CD4-positive, alpha-beta memory T cell (primary cell): ENCODE data around the gene TFCP2L1. TPM values are rescaled to one million over a fixed set of nuclear protein-coding genes. Genes with fewer than 3 reads are reported as not detected.

Source experiments
- CTCF ChIA-PET: fragments of 350-600 bp; sonication (Branson Sonifier 250); formaldehyde crosslinking; loops from one replicate; lab custom pipeline; 2021; ENCODE audit warnings: inconsistent platforms; ENCODE audit not compliant: partially characterized antibody; lab: Charles Lee
- POLR2A ChIA-PET: fragments of 350-600 bp; sonication (Branson Sonifier 250); formaldehyde crosslinking; loops from one replicate; lab custom pipeline; 2021; ENCODE audit not compliant: partially characterized antibody; lab: Charles Lee
- DNase-seq, 5 donors: peaks; one replicate each; pipeline versions ENCODE4 v3.0.0 to v3.0.0-alpha.2; 2020 to 2022; ENCODE audit warnings: mixed read lengths in 1 of 5
- H3K27ac ChIP-seq: one replicate; pipeline ENCODE4 v1.7.0; 2013; ENCODE audit warnings: low read depth, low read length
- H3K27me3 ChIP-seq: 2 replicates; pipeline ENCODE4 v1.7.0; 2013; ENCODE audit warnings: mild to moderate bottlenecking, low read length, moderate library complexity; ENCODE audit not compliant: insufficient read depth
- H3K36me3 ChIP-seq: 2 replicates; pipeline ENCODE4 v1.7.0; 2013; ENCODE audit warnings: mild to moderate bottlenecking, low read length, moderate library complexity; ENCODE audit not compliant: insufficient read depth
- H3K4me1 ChIP-seq: 2 replicates; pipeline ENCODE4 v1.7.0; 2013; ENCODE audit warnings: mild to moderate bottlenecking, low read length, moderate library complexity; ENCODE audit not compliant: insufficient read depth
- H3K4me3 ChIP-seq, 2 donors: one replicate each; pipeline ENCODE4 v1.7.0; 2013; ENCODE audit warnings: low read length in 2 of 2, mild to moderate bottlenecking in 1 of 2
- H3K9me3 ChIP-seq, 2 donors: one replicate each; pipeline ENCODE4 v1.7.0; 2013; ENCODE audit warnings: low read length in 2 of 2, control low read depth in 1 of 2; ENCODE audit not compliant: control insufficient read depth in 1 of 2
- H3K27ac Mint-ChIP-seq, 7 donors: one replicate each; pipeline ENCODE4 v1.8.0; 2020 to 2021; ENCODE audit warnings: mixed read lengths in 7 of 7, mild to moderate bottlenecking in 6 of 7, inconsistent platforms in 3 of 7, moderate library complexity in 3 of 7
- H3K27me3 Mint-ChIP-seq, 2 donors: one replicate each; pipeline ENCODE4 v1.8.0; 2020 to 2021; ENCODE audit warnings: mixed read lengths in 2 of 2
- H3K36me3 Mint-ChIP-seq, 2 donors: one replicate each; pipeline ENCODE4 v1.8.0; 2020 to 2021; ENCODE audit warnings: mixed read lengths in 2 of 2, inconsistent platforms in 1 of 2, mild to moderate bottlenecking in 1 of 2
- H3K4me1 Mint-ChIP-seq, 4 donors: one replicate each; pipeline ENCODE4 v1.8.0; 2020 to 2021; ENCODE audit warnings: mixed read lengths in 4 of 4, mild to moderate bottlenecking in 1 of 4
- H3K4me3 Mint-ChIP-seq, 8 donors: one replicate each; pipeline ENCODE4 v1.8.0; 2020 to 2021; ENCODE audit warnings: mixed read lengths in 8 of 8, mild to moderate bottlenecking in 7 of 8, moderate library complexity in 6 of 8, inconsistent platforms in 3 of 8
- H3K9me3 Mint-ChIP-seq, 8 donors: one replicate each; pipeline ENCODE4 v1.8.0; 2020 to 2021; ENCODE audit warnings: mixed read lengths in 8 of 8, mild to moderate bottlenecking in 5 of 8, inconsistent platforms in 3 of 8, moderate library complexity in 1 of 8
- intact Hi-C: fragments of 100-400 bp; cut with micrococcal nuclease; formaldehyde crosslinking; loops from one replicate; pipeline ENCODE4 v1.15.1; 2023
- polyA plus RNA-seq, 2 donors: library from polyadenylated mRNA; unstranded; fragments of 300-500 nt; fragmentation: Illumina TruSeq; gene quantifications; one replicate each; pipeline ENCODE4 v1.2.3, GENCODE V29; 2021
- total RNA-seq, 2 experiments: library from RNA; stranded (reverse); gene quantifications; one replicate each; pipeline ENCODE4 v1.2.3, GENCODE V29; 2021

Gene TFCP2L1
- total and polyA plus RNA-seq, 4 experiments from 2014 or later, result 0.06 TPM; not detected in 3

DNA sequence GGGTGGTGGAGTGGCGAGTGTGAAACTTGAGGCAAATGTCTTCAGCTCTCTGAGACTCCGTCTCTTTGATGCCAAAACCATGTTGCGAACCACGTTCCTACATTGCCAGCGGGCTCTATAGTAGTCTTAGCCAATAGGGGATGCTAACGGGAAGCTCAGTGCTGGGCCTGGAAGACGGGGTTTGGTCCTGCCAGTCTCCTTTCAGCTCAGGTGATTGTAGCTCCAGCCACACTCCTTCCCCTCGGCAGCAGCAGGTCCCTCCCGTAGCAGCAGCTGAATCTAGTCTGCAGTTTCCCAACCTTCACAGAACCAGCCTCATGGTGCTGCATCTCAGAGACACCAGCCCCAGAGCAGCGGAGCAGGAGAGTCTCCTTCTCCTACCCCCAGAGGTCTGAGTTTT lies 109.7 kb downstream of the TFCP2L1 start:
- ChIA-PET POLR2A (no interaction called here), CTCF (no interaction called here)
- Histone ChIP-seq H3K27ac (no peak overlapping the region), H3K27me3 (no peaks in the 10 kb centered on the region), H3K4me3 (no peak overlapping the region), H3K9me3 (no peaks in the 10 kb centered on the region), H3K4me1 (no peaks in the 10 kb centered on the region), H3K36me3 (no peaks in the 10 kb centered on the region)
- intact Hi-C loops, result no loop called here
- DNase-seq, result no peak
- peaks cover 2 to 22% (median 12%) of the 10 kb centered on the region in 8 donors for H3K9me3 Mint-ChIP-seq
- H3K27ac Mint-ChIP-seq, result no peak overlapping the region
- H3K27me3 Mint-ChIP-seq, result peaks cover 17 to 19% of the 10 kb centered on the region in 2 donors
- no peaks in the 10 kb centered on the region for H3K4me1 Mint-ChIP-seq
- H3K36me3 Mint-ChIP-seq, result peaks cover 0 to 6% of the 10 kb centered on the region in 2 donors
- no peak overlapping the region for H3K4me3 Mint-ChIP-seq

DNA sequence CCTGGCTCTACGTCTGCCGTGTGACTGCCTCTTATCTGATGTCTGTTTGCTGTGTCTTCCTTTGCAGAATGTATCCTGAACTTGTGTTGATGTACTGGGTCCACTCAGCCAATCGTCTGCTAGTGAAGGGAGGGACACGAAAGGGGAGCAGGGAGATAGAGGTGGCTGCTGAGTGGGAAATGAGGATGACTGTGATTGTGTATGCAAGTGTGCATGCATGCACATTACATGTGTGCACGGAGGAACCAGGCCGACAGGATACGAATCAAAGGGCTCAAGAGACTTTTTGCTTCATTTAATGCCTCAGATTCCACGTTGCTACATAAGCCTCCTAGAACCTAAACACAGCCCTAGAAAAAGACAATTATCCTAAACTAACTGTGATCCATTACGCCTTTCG lies 111.2 kb downstream of the TFCP2L1 start:
- Mint-ChIP-seq H3K27me3 (peaks cover 18 to 19% of the 10 kb centered on the region in 2 donors), H3K9me3 (peaks cover 2 to 27% (median 15%) of the 10 kb centered on the region in 8 donors), H3K27ac (no peak overlapping the region), H3K4me1 (no peaks in the 10 kb centered on the region), H3K36me3 (peaks cover 0 to 6% of the 10 kb centered on the region in 2 donors), H3K4me3 (no peak overlapping the region)
- Histone ChIP-seq H3K4me1 (no peaks in the 10 kb centered on the region), H3K36me3 (no peaks in the 10 kb centered on the region), H3K27ac (no peak overlapping the region), H3K27me3 (no peaks in the 10 kb centered on the region), H3K4me3 (no peak overlapping the region), H3K9me3 (no peaks in the 10 kb centered on the region)
- ChIA-PET CTCF (interaction anchor here (1.2 kb wide), 1 partner anchor 96 kb away, joined by 3 read pairs; no protein-coding TSS in a partner anchor), POLR2A (no interaction called here)
- no peak for DNase-seq
- intact Hi-C loops, result no loop called here

DNA sequence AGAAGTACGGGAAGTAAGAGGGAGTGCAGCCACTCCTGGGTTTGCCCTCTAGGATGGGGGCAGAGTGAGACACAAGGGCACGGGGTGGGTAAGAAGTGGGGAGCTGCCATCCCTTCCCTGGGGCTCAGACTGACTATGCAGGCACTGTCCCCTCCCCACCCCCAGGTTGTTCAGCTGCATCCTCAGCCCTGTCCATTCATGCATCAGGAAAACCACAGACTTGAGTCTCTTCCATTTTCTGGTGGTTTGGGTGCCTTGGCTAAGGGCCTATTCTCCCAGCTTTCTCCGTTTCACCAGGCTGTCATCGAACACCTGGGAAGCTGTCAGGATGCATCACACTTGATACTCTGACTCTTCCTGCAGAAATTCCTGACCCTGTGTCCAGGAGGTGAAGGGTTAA lies 111.9 kb downstream of the TFCP2L1 start:
- no peaks in the 10 kb centered on the region for H3K4me1 Mint-ChIP-seq
- no peaks in the 10 kb centered on the region for H3K36me3 ChIP-seq
- H3K27me3 Mint-ChIP-seq, result peaks cover 18 to 19% of the 10 kb centered on the region in 2 donors
- H3K36me3 Mint-ChIP-seq, result peaks cover 0 to 6% of the 10 kb centered on the region in 2 donors
- H3K4me3 Mint-ChIP-seq, result no peak overlapping the region
- no peak overlapping the region for H3K27ac Mint-ChIP-seq
- no peaks in the 10 kb centered on the region for H3K27me3 ChIP-seq
- POLR2A ChIA-PET, result no interaction called here
- H3K9me3 ChIP-seq, result no peaks in the 10 kb centered on the region
- H3K27ac ChIP-seq, result no peak overlapping the region
- CTCF ChIA-PET, result interaction anchor here (0.6 kb wide), 1 partner anchor 9 kb away, joined by 4 read pairs; no protein-coding TSS in a partner anchor
- no peak overlapping the region for H3K4me3 ChIP-seq
- no peaks in the 10 kb centered on the region for H3K4me1 ChIP-seq
- H3K9me3 Mint-ChIP-seq, result peaks cover 2 to 27% (median 15%) of the 10 kb centered on the region in 8 donors
- intact Hi-C loops, result no loop called here
- no peak for DNase-seq

DNA sequence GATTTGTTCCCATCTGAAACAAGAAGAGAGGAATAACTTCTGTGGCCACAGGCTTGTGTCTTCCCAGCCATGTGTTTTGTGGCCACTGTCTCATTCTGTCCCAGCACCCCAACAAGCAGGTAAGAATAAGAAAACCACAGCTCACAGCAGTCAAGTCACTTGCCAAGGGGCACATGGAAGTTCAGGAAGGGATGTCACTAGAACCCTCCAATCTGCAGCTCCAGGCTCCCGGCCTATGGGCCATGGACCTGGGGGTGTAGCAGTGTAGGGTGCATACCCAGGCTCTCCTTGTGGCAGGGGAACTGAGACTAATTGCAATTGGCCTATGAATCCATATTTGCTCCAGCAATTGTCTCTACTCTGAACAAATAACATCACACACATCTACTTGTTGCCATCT lies 112.5 kb downstream of the TFCP2L1 start:
- peaks cover 0 to 6% of the 10 kb centered on the region in 2 donors for H3K36me3 Mint-ChIP-seq
- H3K27ac Mint-ChIP-seq, result no peak overlapping the region
- H3K9me3 Mint-ChIP-seq, result peaks cover 2 to 27% (median 15%) of the 10 kb centered on the region in 8 donors
- intact Hi-C loops, result no loop called here
- H3K4me3 Mint-ChIP-seq, result no peak overlapping the region
- no peak overlapping the region for H3K27ac ChIP-seq
- no peaks in the 10 kb centered on the region for H3K27me3 ChIP-seq
- no peaks in the 10 kb centered on the region for H3K36me3 ChIP-seq
- no peak for DNase-seq
- H3K27me3 Mint-ChIP-seq, result peaks cover 17 to 23% of the 10 kb centered on the region in 2 donors
- CTCF ChIA-PET, result interaction anchor here (0.6 kb wide), 1 partner anchor 9 kb away, joined by 4 read pairs; no protein-coding TSS in a partner anchor
- no peaks in the 10 kb centered on the region for H3K9me3 ChIP-seq
- H3K4me3 ChIP-seq, result no peak overlapping the region
- H3K4me1 ChIP-seq, result no peaks in the 10 kb centered on the region
- no peaks in the 10 kb centered on the region for H3K4me1 Mint-ChIP-seq
- POLR2A ChIA-PET, result no interaction called here

DNA sequence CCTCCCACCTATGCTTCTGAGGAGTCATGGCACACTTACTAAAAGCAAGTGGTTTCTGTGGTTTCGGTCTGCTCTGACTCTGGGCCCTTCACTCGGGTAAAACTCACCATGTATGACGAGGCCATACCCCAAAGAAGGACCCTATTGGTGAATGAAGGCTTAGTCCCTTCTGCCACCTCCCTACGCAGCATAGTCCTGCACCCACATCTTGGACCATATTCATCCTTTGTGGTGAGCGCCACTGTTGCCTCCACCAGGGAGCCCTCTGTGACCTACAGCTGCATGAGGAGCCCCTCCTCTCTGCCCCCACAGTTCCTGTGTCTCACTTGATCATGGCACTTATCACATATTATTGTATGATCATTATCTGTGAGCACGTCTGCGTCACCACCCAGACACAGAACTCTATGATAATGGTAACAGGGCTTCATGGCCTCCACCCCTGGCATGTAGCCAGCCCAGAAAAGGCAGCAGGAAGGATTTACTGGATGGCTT lies 113.3 kb downstream of the TFCP2L1 start:
- Mint-ChIP-seq H3K36me3 (peaks cover 0 to 6% of the 10 kb centered on the region in 2 donors), H3K27ac (no peak overlapping the region), H3K27me3 (peaks cover 17 to 23% of the 10 kb centered on the region in 2 donors), H3K9me3 (peaks cover 2 to 27% (median 14%) of the 10 kb centered on the region in 8 donors), H3K4me3 (no peak overlapping the region), H3K4me1 (no peaks in the 10 kb centered on the region)
- H3K9me3 ChIP-seq, result no peaks in the 10 kb centered on the region
- intact Hi-C loops, result no loop called here
- no peaks in the 10 kb centered on the region for H3K36me3 ChIP-seq
- no peaks in the 10 kb centered on the region for H3K27me3 ChIP-seq
- ChIA-PET CTCF (no interaction called here), POLR2A (no interaction called here)
- H3K4me3 ChIP-seq, result no peak overlapping the region
- no peaks in the 10 kb centered on the region for H3K4me1 ChIP-seq
- no peak overlapping the region for H3K27ac ChIP-seq
- DNase-seq, result no peak

DNA sequence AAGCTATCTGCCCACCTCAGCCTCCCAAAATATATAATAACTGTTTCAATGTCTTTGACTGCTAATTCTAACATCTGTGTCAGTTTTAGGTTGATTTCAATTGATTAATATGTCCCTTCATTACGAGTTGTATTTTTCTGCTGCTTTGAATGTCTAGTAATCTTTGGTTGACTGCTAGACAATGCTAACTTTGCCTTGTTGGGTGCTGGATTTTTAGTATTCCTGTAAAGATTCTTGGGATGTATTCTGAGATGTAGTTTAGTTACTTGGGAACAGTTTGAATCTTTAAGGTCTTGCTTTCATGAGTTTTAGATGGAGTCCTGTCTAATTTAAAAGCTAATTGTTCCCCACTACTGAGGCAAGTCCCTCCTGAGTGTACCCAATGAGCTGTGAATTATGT lies 114.4 kb downstream of the TFCP2L1 start:
- H3K9me3 ChIP-seq, result no peaks in the 10 kb centered on the region
- H3K4me1 ChIP-seq, result no peaks in the 10 kb centered on the region
- ChIA-PET CTCF (no interaction called here), POLR2A (no interaction called here)
- Mint-ChIP-seq H3K9me3 (peaks cover 2 to 27% (median 14%) of the 10 kb centered on the region in 8 donors), H3K36me3 (peaks cover 0 to 6% of the 10 kb centered on the region in 2 donors), H3K4me1 (no peaks in the 10 kb centered on the region), H3K4me3 (no peak overlapping the region), H3K27me3 (peaks cover 17% of the 10 kb centered on the region in 2 donors), H3K27ac (no peak overlapping the region)
- no peak for DNase-seq
- intact Hi-C loops, result no loop called here
- no peak overlapping the region for H3K27ac ChIP-seq
- no peak overlapping the region for H3K4me3 ChIP-seq
- H3K36me3 ChIP-seq, result no peaks in the 10 kb centered on the region
- H3K27me3 ChIP-seq, result no peaks in the 10 kb centered on the region

DNA sequence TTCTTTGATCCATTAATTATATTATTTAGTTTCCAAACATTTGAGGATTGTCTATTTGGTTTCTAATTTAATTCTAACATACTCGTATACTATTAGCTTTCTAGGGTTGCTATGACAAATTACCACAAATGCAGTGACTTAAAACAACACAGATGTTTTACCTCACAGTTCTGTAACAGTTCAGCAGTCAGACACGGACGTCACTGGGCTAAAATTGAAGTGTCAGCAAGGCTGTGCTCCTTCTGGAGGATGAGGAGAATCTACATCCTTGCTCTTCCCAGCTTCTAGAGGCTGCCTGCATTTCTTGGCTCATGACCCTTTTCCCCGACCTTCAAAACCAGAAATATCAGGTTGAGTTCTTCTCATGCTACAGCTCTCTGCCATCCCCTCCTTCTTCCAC lies 117.6 kb downstream of the TFCP2L1 start:
- H3K27ac ChIP-seq, result no peak overlapping the region
- Mint-ChIP-seq H3K9me3 (peaks cover 2 to 40% (median 21%) of the 10 kb centered on the region in 8 donors), H3K36me3 (peaks cover 0 to 6% of the 10 kb centered on the region in 2 donors), H3K4me3 (no peak overlapping the region), H3K4me1 (no peaks in the 10 kb centered on the region), H3K27me3 (peaks cover 12 to 18% of the 10 kb centered on the region in 2 donors), H3K27ac (no peak overlapping the region)
- no peaks in the 10 kb centered on the region for H3K36me3 ChIP-seq
- ChIA-PET CTCF (no interaction called here), POLR2A (no interaction called here)
- DNase-seq, result no peak
- no peak overlapping the region for H3K4me3 ChIP-seq
- no peaks in the 10 kb centered on the region for H3K27me3 ChIP-seq
- H3K4me1 ChIP-seq, result no peaks in the 10 kb centered on the region
- no peaks in the 10 kb centered on the region for H3K9me3 ChIP-seq
- intact Hi-C loops, result no loop called here
